ENCODE measurements around the gene SRR. TPM values are rescaled to one million over a fixed set of nuclear protein-coding genes. Genes with fewer than 3 reads are reported as not detected.

The SRR gene
- polyA plus RNA-seq, 1 donor from 2014 or later: 69.0 TPM

- H3K79me2 ChIP-seq (replicated peaks; ENCODE audit: insufficient read depth, low read length): no peaks in the 10 kb centered on the region
- H2AFZ ChIP-seq (ENCODE audit: low read depth, low read length): no peak overlapping the region
- no peak overlapping the region for H3K27ac ChIP-seq (ENCODE audit: low read length)
- no peaks in the 10 kb centered on the region for H3K9me3 ChIP-seq (ENCODE audit: low read length)
- no peaks in the 10 kb centered on the region for H3K36me3 ChIP-seq (ENCODE audit: insufficient read depth, low read length)
- H3F3A ChIP-seq (ENCODE audit: insufficient read depth, low read length, poor library complexity, severe bottlenecking): no peaks in the 10 kb centered on the region
- H3K4me2 ChIP-seq (ENCODE audit: low read length): no peak overlapping the region
- H3K4me3 ChIP-seq (ENCODE audit: low read length): no peak overlapping the region
- H3K9me2 ChIP-seq (ENCODE audit: insufficient read depth, low read length): no peaks in the 10 kb centered on the region
- no peak overlapping the region for H3K9ac ChIP-seq (ENCODE audit: low read length)
- no peaks in the 10 kb centered on the region for H3K27me3 ChIP-seq (ENCODE audit: insufficient read depth, low read depth, low read length)
- no peaks in the 10 kb centered on the region for H4K20me1 ChIP-seq (ENCODE audit: insufficient read depth)
- TF ChIP-seq EP300 (conservative IDR thresholded peaks at IDR 0.05; ENCODE audit: poor library complexity, severe bottlenecking): no peak
These were observed 54.2 kb downstream of the SRR start for GRCh38 chr17:2357931-2358434.

GRCh38 chr17:2361010-2361760 is 57.4 kb downstream of the SRR start:
- H3K9me2 ChIP-seq (ENCODE audit: insufficient read depth, low read length): no peaks in the 10 kb centered on the region
- H3K27ac ChIP-seq (ENCODE audit: low read length): no peak overlapping the region
- H3K9ac ChIP-seq (ENCODE audit: low read length): no peak overlapping the region
- TF ChIP-seq EZH2 (IDR thresholded peaks at IDR 0.05; ENCODE audit: borderline replicate concordance, insufficient read depth, low read length, poor library complexity, severe bottlenecking) (no peak), TAF1 (IDR thresholded peaks at IDR 0.05; ENCODE audit: low read depth) (no peak), SMC3 (conservative IDR thresholded peaks at IDR 0.05; ENCODE audit: poor library complexity) (no peak), REST (IDR thresholded peaks at IDR 0.05; ENCODE audit: borderline replicate concordance) (no peak), MXI1 (conservative IDR thresholded peaks at IDR 0.05; ENCODE audit: poor library complexity, severe bottlenecking) (no peak), POLR2AphosphoS5 (IDR thresholded peaks at IDR 0.05) (no peak), EP300 (conservative IDR thresholded peaks at IDR 0.05; ENCODE audit: poor library complexity, severe bottlenecking) (no peak), CTCF (IDR thresholded peaks at IDR 0.05; ENCODE audit: poor library complexity, severe bottlenecking) (no peak), RAD21 (conservative IDR thresholded peaks at IDR 0.05) (no peak)
- H3K79me2 ChIP-seq (replicated peaks; ENCODE audit: insufficient read depth, low read length): no peaks in the 10 kb centered on the region
- H4K20me1 ChIP-seq (ENCODE audit: insufficient read depth): no peaks in the 10 kb centered on the region
- H3K9me3 ChIP-seq (ENCODE audit: low read length): no peaks in the 10 kb centered on the region
- no peaks in the 10 kb centered on the region for H3K27me3 ChIP-seq (ENCODE audit: insufficient read depth, low read depth, low read length)
- H3F3A ChIP-seq (ENCODE audit: insufficient read depth, low read length, poor library complexity, severe bottlenecking): no peaks in the 10 kb centered on the region
- H3K36me3 ChIP-seq (ENCODE audit: insufficient read depth, low read length): no peaks in the 10 kb centered on the region
- no peak overlapping the region for H3K4me2 ChIP-seq (ENCODE audit: low read length)
- H3K4me3 ChIP-seq (ENCODE audit: low read length): no peak overlapping the region
- no peak overlapping the region for H2AFZ ChIP-seq (ENCODE audit: low read depth, low read length)
